ENCODE measurements around the gene TBC1D24.

Gene TBC1D24

DNA sequence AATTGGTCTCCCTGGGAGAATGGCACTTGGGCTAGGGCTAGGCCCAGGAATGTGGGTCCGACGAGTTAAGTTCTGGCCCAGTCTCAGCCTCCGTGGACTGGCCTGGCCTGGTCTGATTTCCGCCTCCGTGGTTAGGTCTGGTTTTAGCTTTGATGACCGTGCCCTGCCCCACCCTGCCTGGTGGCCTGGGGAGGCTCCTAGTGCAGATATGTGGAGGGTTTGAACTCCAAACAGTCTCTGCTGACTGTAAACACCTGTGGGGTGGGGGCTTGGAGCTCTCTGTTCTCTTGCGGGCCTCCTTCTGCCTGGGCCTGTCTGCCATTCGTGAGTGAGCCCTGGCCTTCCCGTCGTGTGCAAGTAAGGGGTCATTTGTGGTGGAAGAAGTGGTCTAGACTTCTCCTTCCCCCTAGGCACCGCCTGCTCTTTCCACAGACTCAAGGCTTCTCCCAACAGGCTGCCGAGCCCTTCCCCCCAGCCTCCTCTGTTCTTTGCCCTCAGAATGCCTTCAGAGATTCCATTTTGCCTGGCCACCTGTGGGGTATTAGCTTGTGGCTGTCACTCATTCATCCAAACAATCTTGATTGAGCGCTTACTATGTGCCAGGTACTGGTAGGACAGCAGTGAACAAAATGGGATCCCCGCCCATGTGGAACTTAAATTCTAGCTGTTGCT is 40.4 kb downstream of the TBC1D24 start:
- DNase-seq = no peak
- TF ChIP-seq, protein P1, sequence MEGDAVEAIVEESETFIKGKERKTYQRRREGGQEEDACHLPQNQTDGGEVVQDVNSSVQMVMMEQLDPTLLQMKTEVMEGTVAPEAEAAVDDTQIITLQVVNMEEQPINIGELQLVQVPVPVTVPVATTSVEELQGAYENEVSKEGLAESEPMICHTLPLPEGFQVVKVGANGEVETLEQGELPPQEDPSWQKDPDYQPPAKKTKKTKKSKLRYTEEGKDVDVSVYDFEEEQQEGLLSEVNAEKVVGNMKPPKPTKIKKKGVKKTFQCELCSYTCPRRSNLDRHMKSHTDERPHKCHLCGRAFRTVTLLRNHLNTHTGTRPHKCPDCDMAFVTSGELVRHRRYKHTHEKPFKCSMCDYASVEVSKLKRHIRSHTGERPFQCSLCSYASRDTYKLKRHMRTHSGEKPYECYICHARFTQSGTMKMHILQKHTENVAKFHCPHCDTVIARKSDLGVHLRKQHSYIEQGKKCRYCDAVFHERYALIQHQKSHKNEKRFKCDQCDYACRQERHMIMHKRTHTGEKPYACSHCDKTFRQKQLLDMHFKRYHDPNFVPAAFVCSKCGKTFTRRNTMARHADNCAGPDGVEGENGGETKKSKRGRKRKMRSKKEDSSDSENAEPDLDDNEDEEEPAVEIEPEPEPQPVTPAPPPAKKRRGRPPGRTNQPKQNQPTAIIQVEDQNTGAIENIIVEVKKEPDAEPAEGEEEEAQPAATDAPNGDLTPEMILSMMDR (IDR thresholded peaks at IDR 0.05; ENCODE audit: low read depth, low read length) = no peak
- peak overlapping the region; percentile 73 for H3K4me3 ChIP-seq (ENCODE audit: low read depth, low read length)
- H3K27me3 ChIP-seq (ENCODE audit: insufficient read depth, low read depth, severe bottlenecking) = no peaks in the 10 kb centered on the region
- peaks cover 30% of the 10 kb centered on the region for H3K36me3 ChIP-seq
- no peaks in the 10 kb centered on the region for H3K9me3 ChIP-seq (ENCODE audit: severe bottlenecking)
- H3K27ac ChIP-seq = peak overlapping the region; percentile 54

DNA sequence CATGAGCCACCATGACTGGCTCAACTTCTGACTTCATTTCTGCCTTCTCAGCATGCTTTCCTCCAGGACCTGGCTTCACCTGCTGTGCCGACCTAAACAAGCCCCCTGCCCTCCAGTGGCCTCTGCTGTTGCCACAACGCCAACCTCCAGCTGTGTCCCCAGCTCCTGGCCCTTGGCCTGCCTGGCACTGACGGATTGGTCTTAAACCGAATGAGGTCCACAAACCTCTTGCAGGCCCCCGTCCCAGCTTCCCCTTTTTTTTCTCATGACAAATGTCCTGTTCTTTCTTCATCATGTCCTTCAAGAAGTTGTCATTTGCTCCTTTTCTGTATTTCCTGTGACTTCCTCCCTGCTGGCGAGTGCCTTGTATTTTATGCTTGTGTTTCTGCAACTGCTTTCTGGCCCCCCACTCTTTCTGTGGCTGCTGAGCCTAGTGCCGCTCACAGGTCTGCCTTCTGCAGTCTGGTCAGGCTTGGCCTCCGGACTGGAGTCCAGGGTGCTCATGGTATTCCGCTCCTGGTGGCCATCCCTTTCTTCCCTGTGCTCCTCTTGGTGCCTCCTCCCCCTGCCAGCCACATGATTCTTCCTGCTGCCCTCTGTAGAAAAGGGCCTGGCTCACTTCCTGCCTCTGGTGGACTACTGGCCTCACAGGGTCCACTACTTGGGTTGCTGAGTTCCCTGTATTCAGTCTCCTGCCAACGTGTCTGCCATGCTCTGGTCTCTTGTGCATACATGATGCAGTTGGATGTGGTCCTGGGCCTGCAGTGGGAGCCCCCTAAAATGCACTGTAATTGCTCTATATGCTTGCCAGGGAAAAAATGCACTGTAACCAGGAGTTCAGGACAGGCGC is 41.7 kb downstream of the TBC1D24 start:
- Histone ChIP-seq H3K27ac (no peak overlapping the region), H3K4me3 (ENCODE audit: low read depth, low read length) (no peak overlapping the region), H3K36me3 (peaks cover 37% of the 10 kb centered on the region), H3K9me3 (ENCODE audit: severe bottlenecking) (no peaks in the 10 kb centered on the region), H3K27me3 (ENCODE audit: insufficient read depth, low read depth, severe bottlenecking) (no peaks in the 10 kb centered on the region)
- TF ChIP-seq, protein P1 (IDR thresholded peaks at IDR 0.05; ENCODE audit: low read depth, low read length) = no peak
- DNase-seq = no peak

GRCh38 chr16:2517954-2518605 is 43.2 kb downstream of the TBC1D24 start:
- TF ChIP-seq, protein P1 (IDR thresholded peaks at IDR 0.05; ENCODE audit: low read depth, low read length) = no peak
- Histone ChIP-seq H3K27ac (no peak overlapping the region), H3K36me3 (peaks cover 45% of the 10 kb centered on the region), H3K27me3 (ENCODE audit: insufficient read depth, low read depth, severe bottlenecking) (no peaks in the 10 kb centered on the region), H3K4me3 (ENCODE audit: low read depth, low read length) (no peak overlapping the region), H3K9me3 (ENCODE audit: severe bottlenecking) (no peaks in the 10 kb centered on the region)
- DNase-seq = no peak

GRCh38 chr16:2518823-2519710 is 44.1 kb downstream of the TBC1D24 start:
- no peak overlapping the region for H3K4me3 ChIP-seq (ENCODE audit: low read depth, low read length)
- TF ChIP-seq, protein P1 (IDR thresholded peaks at IDR 0.05; ENCODE audit: low read depth, low read length) = no peak
- peaks cover 55% of the 10 kb centered on the region for H3K36me3 ChIP-seq
- no peaks in the 10 kb centered on the region for H3K27me3 ChIP-seq (ENCODE audit: insufficient read depth, low read depth, severe bottlenecking)
- DNase-seq = no peak
- no peak overlapping the region for H3K27ac ChIP-seq
- H3K9me3 ChIP-seq (ENCODE audit: severe bottlenecking) = no peaks in the 10 kb centered on the region

- Histone ChIP-seq H3K27ac (peak overlapping the region; percentile 61; the same call in 1 of the 2 replicates), H3K27me3 (ENCODE audit: insufficient read depth, low read depth, severe bottlenecking) (no peaks in the 10 kb centered on the region), H3K4me3 (ENCODE audit: low read depth, low read length) (no peak overlapping the region; the same call in 1 of the 2 replicates), H3K36me3 (peaks cover 61% of the 10 kb centered on the region), H3K9me3 (ENCODE audit: severe bottlenecking) (no peaks in the 10 kb centered on the region)
- no peak for DNase-seq
- TF ChIP-seq, protein P1 (IDR thresholded peaks at IDR 0.05; ENCODE audit: low read depth, low read length) = no peak
Measured at GRCh38 chr16:2519711-2520080, 44.8 kb downstream of the TBC1D24 start.
